Measurements from ENCODE around the gene ZRANB1.

Gene ZRANB1

DNA sequence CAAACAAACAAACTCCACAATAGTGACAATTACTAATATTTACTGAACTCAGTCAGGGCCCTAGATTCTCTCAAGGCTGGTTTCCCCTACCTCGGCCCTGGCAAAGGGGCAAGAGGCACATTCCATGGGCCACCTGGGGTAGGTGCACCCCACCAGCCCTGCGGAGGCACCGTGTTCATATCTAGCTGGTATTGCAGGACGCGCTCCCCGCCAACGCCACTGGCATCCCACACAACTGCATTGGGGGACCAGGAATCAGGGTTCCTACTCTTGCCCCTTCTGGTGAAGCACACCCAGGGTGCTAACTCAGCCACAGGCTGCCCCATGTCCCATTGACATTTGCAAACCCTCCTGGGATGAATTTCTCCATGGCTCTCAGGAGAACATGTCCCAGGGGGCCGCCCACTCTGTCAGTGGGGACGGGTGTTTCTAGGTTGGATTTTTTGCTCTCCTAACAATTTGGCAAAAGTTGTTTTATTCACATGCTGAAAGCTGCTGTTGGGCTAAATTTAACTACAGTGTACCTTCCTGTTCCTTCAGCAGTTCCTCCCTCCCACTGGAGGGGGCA, 76.7 kb downstream of the ZRANB1 start:
- no peak for DNase-seq (ENCODE audit: low read depth in 2 of 2)

DNA sequence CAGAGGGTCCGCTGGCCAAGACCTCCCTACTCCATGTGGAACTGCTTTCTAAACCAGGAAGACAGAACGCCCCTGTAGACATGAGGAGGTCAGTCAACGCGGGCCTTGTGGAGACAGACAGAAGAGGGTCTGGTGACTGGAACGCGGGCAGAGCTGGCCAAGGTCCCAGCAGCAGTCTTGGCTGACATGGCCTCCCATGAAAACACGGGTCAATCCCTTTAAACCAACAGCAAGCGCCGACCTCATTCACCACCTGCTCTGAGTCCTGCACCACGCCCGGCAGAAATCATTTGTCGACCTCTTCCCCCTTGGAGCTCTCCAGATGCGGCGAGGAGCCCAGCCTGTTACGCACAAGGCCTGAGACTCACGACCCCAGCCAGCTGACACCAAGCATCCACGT, 78.5 kb downstream of the ZRANB1 start:
- no peak for DNase-seq (ENCODE audit: low read depth in 2 of 2)

DNA sequence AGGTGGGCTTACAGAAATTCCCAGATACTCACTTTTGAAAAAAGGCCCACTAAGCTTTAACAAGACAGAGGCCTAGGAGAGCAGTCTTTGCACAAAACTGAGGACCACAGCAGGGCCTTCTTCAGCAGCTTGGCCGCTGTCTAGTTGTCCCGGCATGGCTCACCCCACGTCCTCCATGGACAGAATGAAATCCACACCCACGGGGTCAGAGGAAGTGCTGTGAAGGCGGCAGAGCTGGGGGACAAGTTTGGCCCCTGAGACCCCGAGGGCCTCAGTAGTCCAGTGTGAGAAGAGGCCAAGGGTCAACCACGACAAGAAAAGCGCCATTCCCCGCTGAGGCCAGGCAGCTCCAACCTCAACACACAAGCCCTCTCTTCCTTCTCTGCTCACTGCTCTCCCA, 78.9 kb downstream of the ZRANB1 start:
- DNase-seq (ENCODE audit: low read depth in 2 of 2), result no peak

DNA sequence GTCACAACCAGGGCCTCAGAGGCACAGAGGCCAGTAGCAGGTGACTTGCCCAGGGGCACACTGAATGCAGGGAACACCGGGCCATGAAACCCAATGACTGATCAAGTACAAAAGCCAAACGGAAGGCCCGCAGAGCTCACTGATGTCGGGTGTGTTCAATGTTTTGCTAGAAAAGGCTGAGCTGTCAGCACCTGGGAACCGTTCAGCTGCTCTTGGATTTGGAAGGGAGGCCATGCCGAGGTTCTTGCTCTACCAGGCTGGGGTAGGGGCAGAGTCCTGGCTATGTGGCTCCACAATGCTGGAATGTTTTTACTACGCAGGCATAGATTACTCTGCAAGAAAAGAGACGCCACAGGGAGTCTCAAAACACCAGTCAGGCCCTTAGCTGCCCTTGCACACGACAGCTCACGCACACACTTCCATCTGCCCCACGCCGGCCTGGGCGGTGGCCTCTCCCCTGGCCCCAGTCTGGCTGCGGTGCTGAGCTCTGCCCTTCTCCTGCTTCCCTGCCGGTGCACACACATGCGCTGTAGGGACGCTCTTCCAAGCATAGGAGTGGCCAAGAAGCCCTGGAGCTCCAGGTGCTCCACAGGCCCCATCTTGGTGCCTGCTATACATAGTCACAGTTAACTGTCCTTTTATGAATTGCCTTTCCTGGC, 79.9 kb downstream of the ZRANB1 start:
- DNase-seq (ENCODE audit: low read depth in 2 of 2), result no peak

DNA sequence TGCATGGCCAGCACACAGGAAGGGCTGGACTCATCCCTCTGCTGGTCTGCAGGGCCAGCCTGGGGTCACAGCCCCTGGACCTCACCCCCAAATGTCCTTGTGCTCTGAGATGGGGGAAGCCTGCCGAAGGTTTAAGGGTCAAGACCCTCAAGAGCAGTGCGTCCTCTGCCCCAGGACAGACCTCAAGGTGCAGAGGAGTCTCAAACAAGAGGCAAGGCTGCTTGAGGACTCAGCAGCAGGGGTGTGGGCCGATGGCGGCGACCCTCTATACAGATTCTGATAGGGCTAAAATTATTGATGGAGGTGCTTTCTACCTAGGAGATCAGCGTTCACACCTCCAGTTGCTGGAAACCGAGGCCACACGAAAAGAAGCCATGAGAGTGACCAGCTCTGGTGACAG, 80.7 kb downstream of the ZRANB1 start:
- no peak for DNase-seq (ENCODE audit: low read depth in 2 of 2)

DNA sequence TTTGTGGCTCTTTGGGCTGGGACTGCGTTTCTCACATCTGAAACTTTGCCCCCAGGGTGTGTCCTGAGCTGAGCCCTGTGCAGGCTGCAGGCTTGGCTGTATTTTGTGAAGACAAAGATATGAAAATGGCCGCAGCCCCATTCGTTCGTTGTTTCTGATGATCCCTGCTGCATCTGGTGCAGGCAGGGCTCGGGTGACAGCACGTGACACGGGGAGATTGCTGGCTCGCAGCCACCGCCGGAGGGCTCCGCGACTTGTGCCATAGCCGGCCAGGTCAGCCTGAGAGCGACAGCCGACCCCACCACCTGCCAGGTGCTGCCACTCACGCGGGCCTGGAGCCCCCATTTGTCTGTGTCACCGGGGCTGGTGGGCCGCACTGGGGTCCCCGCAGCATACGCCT, 81.3 kb downstream of the ZRANB1 start:
- no peak for DNase-seq (ENCODE audit: low read depth in 2 of 2)

DNA sequence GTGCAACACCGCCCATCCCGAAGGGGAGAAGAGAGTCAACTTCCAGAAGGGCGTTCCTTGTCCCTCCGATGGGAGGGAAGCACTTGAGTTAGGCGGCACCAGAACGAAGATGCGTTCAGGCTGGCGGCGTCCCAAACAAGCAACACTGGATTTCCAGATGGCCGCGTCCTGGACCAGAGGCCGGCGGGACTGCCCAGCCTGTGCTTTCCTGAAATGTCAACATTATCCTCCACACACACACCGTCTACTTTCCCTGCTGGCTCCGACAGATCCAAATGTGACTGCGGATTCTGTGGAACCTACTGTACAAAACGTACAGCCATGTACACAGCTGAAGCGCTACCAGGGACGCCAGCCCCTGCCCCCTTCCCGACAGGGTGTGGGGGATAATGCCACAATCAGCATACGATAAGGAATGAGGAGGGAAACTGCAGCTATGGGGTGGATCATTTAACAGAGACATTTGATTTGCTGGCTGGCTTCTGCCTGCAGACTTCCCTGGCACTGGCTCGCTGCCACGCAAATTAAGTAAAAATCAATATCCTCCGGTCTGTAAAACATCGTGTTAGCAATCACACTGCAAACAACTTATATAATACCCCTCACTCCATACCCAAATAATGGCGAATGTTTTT, 82.1 kb downstream of the ZRANB1 start:
- no peak for DNase-seq (ENCODE audit: low read depth in 2 of 2)

DNA sequence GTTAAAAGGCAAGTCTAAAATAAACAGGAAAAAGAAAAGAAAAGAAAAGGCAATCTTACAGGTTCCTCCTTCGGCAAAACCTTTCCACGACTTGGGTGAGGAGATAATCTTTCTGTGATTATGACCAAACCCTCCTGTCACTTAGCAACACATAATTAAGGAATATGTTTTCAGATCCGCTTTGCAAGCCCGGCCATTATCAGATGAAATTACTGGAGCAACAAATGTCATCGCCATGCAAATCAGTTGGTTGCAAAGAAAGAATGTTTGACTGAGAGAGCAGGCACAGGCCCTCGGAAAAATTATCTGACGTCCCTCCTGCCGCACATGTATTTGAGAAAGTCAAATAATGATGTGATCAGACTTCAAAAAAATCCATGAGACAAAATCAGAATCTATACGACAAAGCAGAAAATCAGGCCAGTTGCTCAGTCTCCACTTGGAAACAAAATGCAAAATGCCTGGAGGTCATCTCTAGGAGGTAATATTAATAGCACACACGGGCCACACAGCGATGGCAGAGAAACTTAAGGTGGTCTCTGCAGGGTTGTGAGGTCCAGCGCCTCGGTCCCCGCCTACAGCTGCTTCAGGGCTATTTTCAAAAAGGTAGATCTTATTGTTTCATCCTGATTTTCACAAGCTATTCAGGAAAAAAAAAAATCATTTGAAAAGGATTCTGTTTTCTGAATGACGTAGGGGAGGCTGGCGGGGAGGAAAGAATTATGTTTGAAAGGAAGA, 82.7 kb downstream of the ZRANB1 start:
- DNase-seq (ENCODE audit: low read depth in 2 of 2), result no peak

DNA sequence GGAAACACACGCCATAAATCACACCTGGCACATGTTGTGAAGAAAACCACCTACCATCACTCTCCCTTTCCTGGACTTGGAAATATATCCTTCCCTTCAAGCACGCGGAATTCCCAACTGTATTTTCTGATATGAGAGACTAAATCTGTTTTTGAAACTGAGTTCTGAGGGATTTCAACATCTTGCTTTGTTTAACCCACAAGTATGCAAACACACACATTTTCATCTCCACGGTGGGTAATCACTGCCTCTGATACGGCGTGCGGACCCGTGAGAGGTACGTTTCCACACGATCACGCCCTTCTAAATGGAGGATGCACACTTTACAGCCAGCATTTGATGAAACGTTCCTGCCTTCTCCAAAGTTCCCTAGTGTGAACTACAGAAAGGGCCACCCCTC, 83.4 kb downstream of the ZRANB1 start:
- no peak for DNase-seq (ENCODE audit: low read depth in 2 of 2)

DNA sequence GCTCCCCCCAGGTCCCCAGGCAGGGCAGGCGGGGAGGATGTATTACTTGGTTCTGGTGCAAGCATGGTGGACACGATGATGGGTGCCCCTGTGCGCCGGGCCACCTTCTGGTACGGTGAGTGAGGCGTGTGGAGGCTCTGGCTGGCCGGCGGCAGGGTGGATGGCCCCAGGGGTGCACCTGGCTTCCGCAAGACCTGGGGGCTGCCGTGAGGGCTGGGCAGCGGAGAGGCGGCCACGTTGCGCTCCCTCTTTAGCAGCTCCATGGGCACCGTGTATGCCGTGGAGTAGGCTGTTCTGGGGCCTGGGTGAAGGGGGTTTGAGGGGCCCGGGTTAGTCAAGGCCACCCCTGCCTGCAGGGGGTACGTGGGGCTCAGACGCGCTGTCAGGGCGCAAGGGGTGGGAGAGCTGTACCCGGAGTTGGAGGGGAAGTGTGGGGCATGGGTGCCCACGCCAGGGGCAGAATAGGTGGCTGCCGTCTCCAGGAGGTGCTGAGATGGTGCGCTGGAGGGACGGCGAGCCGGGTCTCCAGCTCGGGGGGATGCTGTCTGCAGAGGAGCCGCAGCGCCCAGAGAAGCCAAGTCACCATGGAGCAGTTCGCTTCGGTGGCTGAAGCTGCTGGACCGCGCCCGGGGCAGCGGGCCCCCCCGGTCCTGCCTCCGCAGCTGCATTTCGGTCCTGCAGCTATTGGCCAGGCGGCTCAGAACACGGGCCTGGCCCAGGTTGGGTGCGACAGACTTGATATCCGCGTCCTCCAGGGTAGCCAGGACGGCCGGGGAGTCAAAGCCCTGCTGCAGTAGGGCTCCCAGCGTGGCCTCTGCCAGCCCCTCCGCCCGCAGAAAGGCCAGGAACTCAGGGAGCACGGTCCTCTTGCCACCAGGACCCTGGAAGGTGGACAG, 84.4 kb downstream of the ZRANB1 start:
- DNase-seq (ENCODE audit: low read depth in 2 of 2), result no peak

DNA sequence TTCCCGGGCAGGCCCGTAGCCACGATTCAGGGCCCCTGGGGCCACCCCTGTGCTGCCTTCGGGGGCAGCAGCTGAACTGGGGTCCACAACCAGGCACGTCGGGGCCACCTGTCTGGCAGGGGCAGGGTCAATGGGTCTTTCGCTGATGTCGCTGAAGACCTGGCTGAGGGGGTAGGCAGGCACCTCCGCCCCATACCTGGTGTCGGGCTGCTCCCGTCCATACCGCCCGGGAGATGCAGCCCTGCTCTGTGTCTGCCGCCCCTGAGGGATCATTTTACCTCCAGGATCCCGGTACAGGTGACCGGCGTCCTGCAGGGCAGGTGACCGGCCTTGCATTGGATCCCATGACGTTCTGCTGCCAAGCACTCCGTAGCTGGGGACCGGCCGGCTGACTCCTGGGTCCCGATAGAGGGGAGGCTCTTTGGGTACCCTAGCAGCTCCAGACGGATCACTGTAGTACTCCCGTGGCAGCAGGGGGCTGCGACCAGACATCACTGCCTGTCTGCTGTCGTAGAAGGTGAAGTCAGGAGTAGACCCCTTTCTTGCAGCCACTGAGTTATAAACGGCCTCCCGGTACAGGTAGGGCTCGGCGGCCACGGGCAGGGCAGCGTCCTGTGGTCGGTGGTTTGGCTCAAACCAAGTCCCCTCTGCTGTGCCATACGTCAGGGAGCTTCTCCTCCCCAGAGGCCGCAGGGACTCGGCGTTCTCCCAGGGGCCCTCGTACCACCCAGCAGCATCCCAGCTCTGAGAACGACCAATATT, 85.2 kb downstream of the ZRANB1 start:
- DNase-seq (ENCODE audit: low read depth in 2 of 2), result no peak

DNA sequence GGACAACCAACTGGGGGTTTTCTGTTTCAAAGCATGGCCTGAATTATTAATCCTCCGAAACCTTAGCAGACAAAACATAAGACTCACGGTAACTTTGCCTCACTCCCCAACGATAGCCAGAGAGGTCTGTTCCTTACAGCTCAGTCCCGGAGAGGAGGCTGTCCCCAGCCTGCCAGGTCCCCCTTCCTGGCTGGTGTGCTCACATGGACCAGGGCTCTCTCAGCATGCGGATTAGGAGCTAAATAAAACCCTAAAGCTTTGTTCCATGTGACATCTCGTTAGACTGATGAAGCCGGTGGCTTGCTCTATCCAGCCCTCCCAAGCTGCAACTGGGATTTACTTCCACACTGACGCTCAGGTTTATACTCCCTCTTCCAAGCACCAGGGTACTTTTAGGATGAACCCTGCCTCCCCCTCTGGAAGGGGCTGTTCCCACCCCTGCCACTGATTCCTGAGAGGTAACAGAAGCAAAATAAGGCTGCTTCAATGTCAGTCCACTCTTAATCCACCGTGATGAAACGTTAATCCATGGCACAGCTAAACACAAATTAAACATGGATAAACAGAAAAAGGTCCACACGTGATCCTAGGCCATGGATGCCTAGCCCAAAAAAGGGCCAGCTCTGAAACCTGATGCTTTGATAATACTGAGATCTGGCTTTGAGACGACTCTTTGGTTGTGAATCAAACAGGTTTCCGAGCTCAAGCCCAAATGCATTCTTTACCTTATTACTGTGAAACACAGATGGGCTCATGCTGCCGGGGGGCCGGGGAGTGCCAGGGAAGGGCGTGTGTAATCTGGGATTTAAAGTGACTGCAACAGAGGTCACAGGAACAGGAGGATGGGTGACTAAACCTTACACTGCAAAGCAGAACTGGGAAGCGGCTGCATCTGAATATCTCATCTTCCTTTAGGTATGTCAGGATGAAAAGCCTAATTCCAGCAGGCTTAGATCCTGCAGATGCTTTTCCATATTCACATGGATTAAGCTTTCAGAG, 86.2 kb downstream of the ZRANB1 start:
- DNase-seq (ENCODE audit: low read depth in 2 of 2), result no peak

DNA sequence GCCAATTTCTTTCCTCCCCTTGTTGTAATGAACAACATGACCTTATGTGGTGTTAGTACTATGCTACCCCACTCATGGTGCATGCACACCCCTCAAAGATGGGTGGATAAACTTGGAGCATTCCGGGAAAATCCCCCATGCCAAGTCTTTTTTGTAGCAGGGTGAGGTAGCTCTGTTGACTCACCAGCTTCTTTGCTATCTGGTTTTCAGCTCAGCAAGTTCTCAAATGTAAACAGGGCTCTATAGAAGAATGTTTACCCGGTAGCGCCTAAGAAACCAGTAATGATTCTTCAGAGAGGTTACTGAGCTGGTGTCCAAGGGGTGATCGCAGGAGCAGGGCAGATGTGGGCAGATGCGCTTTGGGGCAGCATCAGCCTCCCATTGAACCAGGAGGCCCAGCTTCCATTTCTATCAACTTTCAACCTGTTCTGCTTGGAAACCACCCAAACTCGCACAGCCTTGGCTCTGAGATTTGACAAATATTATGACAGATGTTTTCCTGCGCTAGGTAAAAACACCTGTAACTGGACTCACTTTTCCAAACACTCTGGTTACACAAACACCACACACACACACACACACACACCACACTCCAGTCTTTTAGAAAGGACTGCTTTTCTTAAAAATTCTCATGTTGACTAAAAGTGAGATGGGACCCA, 87.8 kb downstream of the ZRANB1 start:
- no peak for DNase-seq (ENCODE audit: low read depth in 2 of 2)

DNA sequence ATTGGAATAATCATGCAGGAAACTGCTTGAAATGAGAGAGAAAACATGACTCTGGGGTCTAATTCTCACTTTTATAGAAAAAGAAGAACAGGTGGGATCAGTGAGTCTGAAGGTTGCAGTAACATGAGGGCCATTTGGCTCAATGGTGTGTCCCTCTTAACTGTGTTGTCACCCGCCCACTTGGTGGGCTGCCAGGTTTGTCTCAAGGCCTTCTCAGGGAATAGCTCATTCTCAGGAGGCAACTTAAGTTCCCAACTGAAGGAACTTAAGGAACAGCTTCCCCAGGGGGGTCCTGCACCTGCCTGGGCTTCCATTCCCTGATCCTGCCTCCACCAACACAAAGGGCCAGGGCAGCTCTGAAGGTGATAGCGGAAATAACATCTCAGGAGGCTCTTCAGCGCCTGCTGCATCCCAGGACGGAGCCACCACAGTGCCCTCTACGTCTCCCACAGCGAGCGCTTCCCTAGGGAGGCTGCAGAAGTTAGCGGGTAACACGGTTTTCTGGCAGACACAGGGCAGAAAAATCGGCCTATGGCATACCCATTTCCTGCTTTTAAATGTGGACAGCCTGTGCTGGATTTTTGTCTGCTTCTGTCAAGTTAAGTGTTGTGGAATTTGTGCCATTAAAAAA, 88.8 kb downstream of the ZRANB1 start:
- DNase-seq (ENCODE audit: low read depth in 2 of 2), result no peak

DNA sequence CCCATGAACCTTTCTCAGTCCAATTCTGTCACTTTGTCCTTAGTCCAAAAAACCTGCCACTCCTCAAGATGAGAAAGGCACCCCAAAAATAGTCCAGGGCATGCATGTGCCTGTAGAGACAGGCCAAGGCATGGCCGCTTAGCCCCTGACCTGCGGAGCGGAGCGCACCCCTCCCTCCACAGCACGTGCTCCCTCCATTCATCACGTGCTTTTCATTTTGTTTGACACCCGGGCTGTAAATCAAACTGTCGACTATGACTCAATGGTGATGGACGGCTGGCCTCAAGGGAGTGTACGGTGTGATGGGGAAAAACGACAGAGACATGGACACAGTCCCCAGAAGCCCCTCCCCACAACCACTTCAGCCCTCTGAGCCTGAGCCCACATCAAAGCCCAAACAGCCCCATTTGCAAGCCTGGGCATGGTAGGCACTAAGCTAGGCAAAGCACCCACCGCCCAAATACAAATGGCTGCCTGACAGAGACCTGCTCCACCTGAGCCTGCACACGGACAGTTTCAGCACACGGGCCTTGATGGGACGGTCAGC, 90.6 kb downstream of the ZRANB1 start:
- DNase-seq (ENCODE audit: low read depth in 2 of 2), result no peak

DNA sequence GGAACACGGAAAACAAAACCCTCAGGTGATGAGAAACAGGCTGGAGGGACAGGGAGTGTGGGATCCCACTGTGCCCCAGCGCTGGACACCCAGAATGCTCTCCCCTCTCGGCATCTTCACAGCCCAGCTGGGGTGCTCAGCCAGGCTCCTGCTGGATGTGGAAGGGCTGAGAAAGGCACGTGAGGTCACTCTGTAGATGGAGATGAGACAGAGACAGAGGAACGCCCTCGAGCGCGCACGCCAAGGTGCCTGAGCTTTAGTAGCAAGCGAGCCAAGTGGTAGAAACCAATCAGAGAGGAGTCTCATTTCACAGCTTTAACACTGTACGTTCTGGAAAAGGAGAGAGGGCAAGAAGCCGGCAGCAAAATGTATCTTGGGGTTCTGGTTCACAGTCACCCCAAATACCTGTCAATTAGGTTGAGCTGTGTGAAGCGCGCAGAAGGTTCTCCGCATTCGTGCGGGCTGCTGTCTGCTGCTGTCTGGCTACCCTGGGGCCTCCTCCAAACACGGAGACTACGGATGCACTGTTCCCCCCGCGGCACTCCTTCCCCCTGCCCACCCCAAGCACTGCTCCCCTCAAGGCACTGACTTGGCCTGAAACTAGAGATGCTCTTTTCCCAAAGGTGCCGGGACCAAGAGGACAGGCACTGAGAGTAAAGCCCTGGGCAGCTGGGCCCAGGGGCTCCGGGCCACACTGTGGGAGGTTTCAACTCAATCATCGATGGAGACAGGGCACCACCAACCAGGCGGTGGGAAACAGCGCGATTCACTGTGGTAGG, 91.4 kb downstream of the ZRANB1 start:
- DNase-seq (ENCODE audit: low read depth in 2 of 2), result no peak

DNA sequence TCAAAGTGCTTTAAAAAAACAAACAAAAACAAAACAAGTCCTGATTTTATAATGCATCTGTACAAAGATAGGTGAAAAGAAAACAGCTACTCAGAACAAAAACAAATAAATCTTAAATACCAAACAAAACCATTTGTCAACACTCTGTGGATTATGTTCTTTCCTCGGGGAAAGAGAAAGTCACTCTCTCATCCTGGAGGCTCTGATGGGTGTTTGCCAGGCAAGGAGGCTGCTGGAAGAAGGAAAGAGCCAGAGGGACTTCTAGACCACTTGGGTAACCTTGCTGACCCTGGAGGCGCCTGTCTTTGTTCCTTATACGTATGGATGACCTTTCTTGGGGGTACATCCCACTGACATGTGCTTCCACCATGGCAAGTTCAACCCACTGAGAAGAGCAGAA, 92.8 kb downstream of the ZRANB1 start:
- no peak for DNase-seq (ENCODE audit: low read depth in 2 of 2)

DNA sequence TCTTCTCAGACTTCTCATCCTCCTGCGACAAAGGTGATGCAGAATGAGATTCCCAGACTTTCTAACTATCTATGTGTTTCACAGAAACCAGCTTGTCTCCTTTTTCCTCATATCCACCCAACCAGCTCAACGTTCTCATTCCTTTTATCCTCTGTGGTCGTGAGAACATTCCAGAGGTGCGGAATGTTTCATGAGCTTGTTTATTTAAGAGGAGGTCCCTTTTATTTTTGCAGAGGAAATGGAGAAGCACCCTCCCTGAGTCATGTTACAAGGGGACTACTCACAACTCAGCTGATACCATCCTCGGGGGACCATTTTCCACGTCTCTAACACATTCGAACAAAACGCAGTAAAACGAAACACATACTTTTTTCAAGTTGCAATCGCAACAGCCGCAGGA, 93.2 kb downstream of the ZRANB1 start:
- DNase-seq (ENCODE audit: low read depth in 2 of 2), result no peak

Measured in stimulated activated CD4-positive, alpha-beta T cell treated with anti-CD3 and anti-CD28 coated beads, Interleukin-15, amount 100 ng/mL, for 48 hours (primary cell).